Gastroesophageal sphincter (tissue), 4 donors: ENCODE data around the gene SEC22A. TPM values are rescaled to one million over a fixed set of nuclear protein-coding genes. Genes with fewer than 3 reads are reported as not detected.

Experiments used
- ATAC-seq: fragments of 150-250 bp; one replicate; pipeline ENCODE4 v1.9.1; 2016; ENCODE audit warnings: mild to moderate bottlenecking, moderate library complexity
- H3K27ac ChIP-seq, 4 donors: fragments of 200-600 bp; sonication (generic) in 3 of 4; 1 replicate in 3 of 4; 2 replicates in 1 of 4; pipeline ENCODE4 v1.5.1; 2016 to 2019
- H3K27me3 ChIP-seq: fragments of 200-600 bp; sonication (generic); one replicate; pipeline ENCODE4 v1.5.1; 2019
- H3K36me3 ChIP-seq, 2 donors: fragments of 200-600 bp; sonication (generic); one replicate each; pipeline ENCODE4 v1.5.1; 2019; ENCODE audit warnings: control low read depth in 1 of 2
- H3K4me1 ChIP-seq, 3 donors: fragments of 200-600 bp; sonication (generic); 1 replicate in 2 of 3; 2 replicates in 1 of 3; pipeline ENCODE4 v1.5.1; 2016 to 2019; ENCODE audit warnings: control low read depth in 2 of 3
- H3K4me3 ChIP-seq, 2 donors: fragments of 200-600 bp; sonication (generic); one replicate each; pipeline ENCODE4 v1.5.1; 2019; ENCODE audit warnings: mild to moderate bottlenecking in 1 of 2, moderate library complexity in 1 of 2
- H3K9me3 ChIP-seq, 3 donors: fragments of 200-600 bp; sonication (generic); one replicate each; pipeline ENCODE4 v1.5.1; 2017 to 2019; ENCODE audit warnings: control low read depth in 2 of 3
- CTCF ChIP-seq, 4 experiments: fragments of 200-600 bp in 2 of 4; fragments of 450-650 bp in 2 of 4; sonication (generic) in 1 of 4; IDR thresholded peaks; one replicate each; pipeline ENCODE4 v1.5.1; 2017 to 2019; ENCODE audit warnings: antibody characterized with exemption in 4 of 4, mild to moderate bottlenecking in 2 of 4, moderate library complexity in 2 of 4
- EP300 ChIP-seq: sonication (generic); formaldehyde crosslinking; IDR thresholded peaks from one replicate; pipeline ENCODE4 v1.6.1; 2017; ENCODE audit warnings: antibody characterized with exemption, mild to moderate bottlenecking
- POLR2A ChIP-seq, 2 donors: fragments of 450-650 bp; IDR thresholded peaks; one replicate each; pipeline ENCODE4 v1.6.1; 2017; ENCODE audit warnings: antibody characterized with exemption in 2 of 2, mild to moderate bottlenecking in 2 of 2, moderate library complexity in 1 of 2
- POLR2AphosphoS5 ChIP-seq: sonication (generic); formaldehyde crosslinking; IDR thresholded peaks from one replicate; pipeline ENCODE4 v1.6.1; 2017; ENCODE audit warnings: antibody characterized with exemption
- WGBS, 2 donors: methylation state at CpG; one replicate each; pipeline ENCODE4 v1.1.5; 2018; ENCODE audit warnings: low coverage in 1 of 2; 5-methylcytosine and 5-hydroxymethylcytosine counted together
- total RNA-seq, 4 donors: library from RNA; depleted of rRNA; stranded (reverse); fragments of >200 nt; gene quantifications; one replicate each; pipeline ENCODE4 v1.1.0, GENCODE V29; 2016

SEC22A gene
- total RNA-seq, 4 donors from 2014 or later, result 17.3 to 32.2 (median 23.9) TPM

- Histone ChIP-seq H3K27ac (peak overlapping the region in 3 of 4 donors; percentile 66 to 90 (median 78)), H3K27me3 (no peaks in the 10 kb centered on the region), H3K36me3 (peaks cover 0 to 93% of the 10 kb centered on the region in 2 donors), H3K4me3 (no peak overlapping the region), H3K9me3 (no peaks in the 10 kb centered on the region), H3K4me1 (peaks cover 0 to 78% (median 5%) of the 10 kb centered on the region in 3 donors)
- TF ChIP-seq POLR2A (IDR thresholded peaks at IDR 0.05) (no peak), EP300 (no peak), CTCF (IDR thresholded peaks at IDR 0.05) (no peak), POLR2AphosphoS5 (no peak)
- ATAC-seq, result no peak
- 69 to 83% methylated on average over 2 to 5 of the region's 11 CpGs for WGBS, 2 donors
Observed at GRCh38 chr3:123322866-123323265, 121.1 kb downstream of the SEC22A start.

Other genes with a start within 250 kb of the SEC22A start
- under 1 TPM in 3 of 4 donors, not detected in 1; 0.31 to 0.69 (median 0.32) TPM for gene SEMA5B, start 174.2 kb upstream of the SEC22A start, total RNA-seq
- 10 to 100 TPM in 3 of 4 donors, 1 to 10 TPM in 1; 9.0 to 19.8 (median 16.9) TPM for gene PDIA5, start 134.9 kb upstream of the SEC22A start, total RNA-seq
- 100 to 1,000 TPM; 119 to 251 (median 185) TPM for gene ADCY5, start 247.1 kb downstream of the SEC22A start, total RNA-seq